A549 treated with DMSO at 1 μM for 4 hours (cell line): Measurements from ENCODE around the gene ZNF655. TPM values are rescaled to one million over a fixed set of nuclear protein-coding genes. Genes with fewer than 3 reads are reported as not detected.

Experiments
- total RNA-seq: library from RNA; stranded (reverse); fragments of 200-300 nt; extraction: Qiagen RNA extraction; gene quantifications from 5 replicates; pipeline ENCODE4 v1.2.3, GENCODE V29; 2022; ENCODE audit warnings: low read depth

Gene ZNF655
- 56.0 to 62.9 TPM (median 60.0 TPM) in 5 replicates for total RNA-seq

GRCh38 chr7:99558306-99559174 lies at the start of gene ZNF655:
Gene ZNF655 (plus strand): TSS chr7:99558642. CDS start chr7:99560560, 1,918 bp downstream.

GRCh38 chr7:99551767-99552463 lies 6.5 kb upstream of the ZNF655 start, which contains the start of gene FAM200A:
Gene FAM200A (minus strand): TSS chr7:99552114. CDS start chr7:99548407, 3,707 bp downstream.

DNA sequence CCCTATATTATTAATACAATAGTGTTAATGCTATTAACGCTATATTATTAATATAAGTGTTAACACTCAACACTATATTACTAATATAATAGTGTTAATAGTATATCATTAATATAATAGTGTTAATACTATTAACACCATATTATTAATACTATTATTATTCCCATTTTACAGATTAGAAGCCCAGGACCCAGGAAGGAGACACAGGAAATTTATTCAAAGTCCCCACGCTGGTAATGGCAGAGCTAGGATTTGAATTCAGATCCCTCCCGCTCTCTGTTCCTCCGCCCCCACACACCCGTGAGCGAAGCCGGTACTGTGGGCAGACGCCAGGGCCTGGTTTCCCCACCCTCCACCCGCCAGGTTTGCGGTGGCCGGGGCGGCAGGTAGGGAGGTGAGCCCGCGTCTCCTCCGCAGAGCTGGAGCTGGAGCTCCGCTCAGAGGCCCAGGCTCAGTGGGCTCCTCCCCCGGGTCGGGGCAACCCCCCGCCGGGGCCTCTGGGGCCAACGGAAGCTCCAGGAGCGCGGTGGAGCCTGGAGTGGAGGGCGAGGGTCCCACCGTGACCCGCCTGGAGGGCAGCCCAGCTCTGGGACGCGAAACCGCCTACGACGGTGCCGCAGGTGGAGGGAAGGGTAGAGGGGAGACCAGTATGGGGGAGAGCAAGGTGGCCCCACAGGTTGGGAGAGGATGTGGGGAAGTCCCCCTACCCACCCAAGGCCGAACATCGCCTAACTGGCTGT lies 39.5 kb downstream of the ZNF655 start, which contains the start of gene TMEM225B:
Gene TMEM225B (plus strand): TSS at position 506 of the 740 bp plus-strand sequence. CDS start 6,122 bp downstream, outside the sequence.

DNA sequence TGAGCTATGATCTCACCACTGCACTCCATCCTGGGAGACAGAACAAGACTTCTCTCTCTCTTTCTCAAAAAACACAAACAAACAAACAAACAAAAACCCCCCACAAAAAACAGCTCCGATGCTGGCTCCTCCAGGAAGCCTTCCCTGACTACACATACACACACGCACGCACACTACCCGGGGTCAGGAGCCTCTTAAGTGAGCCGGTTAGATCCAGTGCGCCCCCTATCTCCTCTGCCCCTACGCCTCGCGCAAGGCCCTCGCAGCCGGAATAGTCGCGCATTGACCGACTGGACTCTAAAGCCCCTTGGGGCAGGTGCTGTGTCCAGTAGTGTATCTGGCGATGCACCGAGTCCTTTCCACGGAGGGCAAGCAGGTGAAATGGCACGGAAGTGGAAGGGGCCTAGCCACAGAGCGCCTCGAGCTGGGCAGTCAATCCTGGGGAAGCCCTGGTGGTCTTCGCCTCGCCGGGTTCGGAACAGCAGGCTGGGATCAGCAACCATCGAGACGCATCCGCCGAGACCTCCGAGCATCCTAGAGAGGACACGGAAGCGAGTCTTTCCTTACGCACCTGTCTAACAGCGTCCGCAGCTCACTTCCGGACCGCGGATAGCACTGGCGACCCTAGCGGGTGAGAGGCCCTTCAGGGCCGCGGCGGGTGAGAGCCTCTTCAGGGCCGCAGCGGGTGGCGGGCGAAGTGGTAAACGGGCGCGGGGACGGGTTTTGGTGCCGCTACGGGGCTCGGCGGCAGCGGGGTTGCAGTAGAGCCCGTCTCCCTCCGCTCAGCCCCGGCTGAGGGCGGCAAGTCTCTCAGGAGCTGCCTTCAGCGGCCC lies 58.1 kb downstream of the ZNF655 start, which contains the start of gene ZSCAN25:
Gene ZSCAN25 (plus strand): TSS at position 588 of the 833 bp plus-strand sequence. CDS start 2,661 bp downstream, outside the sequence.

Other genes with a start within 250 kb of the ZNF655 start
- gene ARPC1A, start 232.7 kb upstream of the ZNF655 start, total RNA-seq = 130 to 149 TPM (median 136 TPM) in 5 replicates
- gene ARPC1B, start 183.9 kb upstream of the ZNF655 start, total RNA-seq = 271 to 322 TPM (median 286 TPM) in 5 replicates
- gene PDAP1, start 150.0 kb upstream of the ZNF655 start, total RNA-seq = 175 to 226 TPM (median 183 TPM) in 5 replicates
- 130 to 159 TPM (median 147 TPM) in 5 replicates for gene BUD31, start 149.7 kb upstream of the ZNF655 start, total RNA-seq
- 6.1 to 10.7 TPM (median 6.9 TPM) in 5 replicates for gene PTCD1, start 119.8 kb upstream of the ZNF655 start, total RNA-seq
- 38.9 to 46.6 TPM (median 43.3 TPM) in 5 replicates for gene CPSF4, start 119.7 kb upstream of the ZNF655 start, total RNA-seq
- 873 to 1,333 TPM (median 888 TPM) in 5 replicates for gene ATP5MF, start 92.5 kb upstream of the ZNF655 start, total RNA-seq
- 7.2 to 9.3 TPM (median 8.7 TPM) in 5 replicates for gene ZNF789, start 85.8 kb upstream of the ZNF655 start, total RNA-seq
- 18.1 to 20.8 TPM (median 19.0 TPM) in 5 replicates for gene ZNF394, start 58.4 kb upstream of the ZNF655 start, total RNA-seq
- 9.6 to 10.1 TPM (median 9.7 TPM) in 5 replicates for gene ZKSCAN5, start 54.0 kb upstream of the ZNF655 start, total RNA-seq
- gene FAM200A, start 6.5 kb upstream of the ZNF655 start, total RNA-seq = 4.6 to 7.5 TPM (median 7.0 TPM) in 5 replicates
- gene TMEM225B, start 39.6 kb downstream of the ZNF655 start, total RNA-seq = 0.79 to 1.0 TPM (median 0.91 TPM) in 5 replicates
- gene ZSCAN25, start 58.3 kb downstream of the ZNF655 start, total RNA-seq = 9.1 to 9.7 TPM (median 9.3 TPM) in 5 replicates
- 1.4 to 2.2 TPM (median 1.5 TPM) in 5 replicates for gene CYP3A5, start 121.4 kb downstream of the ZNF655 start, total RNA-seq
- not detected in 5 replicates for gene CYP3A7, start 176.6 kb downstream of the ZNF655 start, total RNA-seq
- gene CYP3A4, start 225.5 kb downstream of the ZNF655 start, total RNA-seq = not detected in 5 replicates